GM12878 (cell line): ENCODE results near the gene SLC34A3. TPM values are rescaled to one million over a fixed set of nuclear protein-coding genes. Genes with fewer than 3 reads are reported as not detected.

ENCODE experiments used
- CBFB ChIP-seq: IDR thresholded peaks from 2 replicates; pipeline ENCODE4 v1.6.1; 2016; ENCODE audit warnings: antibody characterized with exemption, low read depth
- ETV6 ChIP-seq, 2 experiments: fragments of 450-650 bp in 1 of 2; IDR thresholded peaks in 1 of 2; conservative IDR thresholded peaks in 1 of 2; 2 replicates each; pipeline ENCODE4 v1.6.1; 2014; ENCODE audit warnings: antibody characterized with exemption in 1 of 2, borderline replicate concordance in 1 of 2, low read depth in 1 of 2, mild to moderate bottlenecking in 1 of 2, moderate library complexity in 1 of 2
- FOXM1 ChIP-seq: IDR thresholded peaks from 2 replicates; pipeline ENCODE4 v1.6.1; 2012; ENCODE audit warnings: low read depth, mild to moderate bottlenecking, inconsistent platforms, low read length, moderate library complexity
- IKZF2 ChIP-seq, 2 experiments: fragments of 450-650 bp; IDR thresholded peaks; 2 replicates each; pipeline ENCODE4 v1.6.1; 2017; ENCODE audit warnings: mild to moderate bottlenecking in 2 of 2, moderate library complexity in 2 of 2
- IRF4 ChIP-seq: IDR thresholded peaks from 2 replicates; pipeline ENCODE4 v1.6.1; 2011; ENCODE audit warnings: low read depth, low read length
- LARP7 ChIP-seq: fragments of 450-650 bp; IDR thresholded peaks from 2 replicates; pipeline ENCODE4 v1.6.1; 2017; ENCODE audit warnings: mild to moderate bottlenecking
- NR2F1 ChIP-seq: fragments of 450-650 bp; conservative IDR thresholded peaks from 2 replicates; pipeline ENCODE4 v1.6.1; 2017; ENCODE audit warnings: mild to moderate bottlenecking
- PML ChIP-seq: IDR thresholded peaks from 2 replicates; pipeline ENCODE4 v1.6.1; 2012; ENCODE audit warnings: low read length, inconsistent platforms
- RAD51 ChIP-seq: fragments of 450-650 bp; IDR thresholded peaks from 2 replicates; pipeline ENCODE4 v1.6.1; 2016; ENCODE audit warnings: moderate library complexity, mild to moderate bottlenecking, inconsistent platforms
- SMC3 ChIP-seq: IDR thresholded peaks from 2 replicates; pipeline ENCODE4 v1.6.1; 2011; ENCODE audit warnings: low read length, improper control_type of control experiment, borderline replicate concordance
- polyA plus RNA-seq, 11 experiments: library from polyadenylated mRNA; depleted of rRNA in 4 of 11; unstranded in 6 of 11; stranded (reverse) in 5 of 11; fragments of >200 nt; fragmentation: Nextera tagmentation in 4 of 11; fragmentation: Illumina TruSeq in 1 of 11; extraction: Ambion mirVana in 4 of 11; extraction: Trizol in 1 of 11; gene quantifications; 1 replicate in 1 of 11; 2 replicates in 10 of 11; pipeline versions ENCODE4 v1.2.1 to v1.2.3, GENCODE V29; 2011 to 2016; ENCODE audit warnings: inconsistent platforms in 2 of 11, missing spikeins in 2 of 11, low read depth in 1 of 11
- total RNA-seq, 4 experiments: library from RNA; depleted of rRNA in 3 of 4; stranded (reverse); fragments of >200 nt in 3 of 4; fragmentation: Illumina TruSeq in 1 of 4; extraction: Trizol in 1 of 4; gene quantifications; 2 replicates each; pipeline versions ENCODE4 v1.2.1 to v1.2.3, GENCODE V29; 2013 to 2021
- TF ChIP-seq, protein P1 (sequence below): fragments of 450-650 bp; formaldehyde crosslinking; IDR thresholded peaks from 2 replicates; pipeline ENCODE4 v1.5.0; 2022; ENCODE audit warnings: mild to moderate bottlenecking, missing genetic modification characterization
- TF ChIP-seq, protein P2 (sequence below): fragments of 450-650 bp; IDR thresholded peaks from 2 replicates; pipeline ENCODE4 v1.6.1; 2016; ENCODE audit warnings: mild to moderate bottlenecking
- TF ChIP-seq, protein P3 (sequence below): fragments of 150-350 bp; IDR thresholded peaks from 2 replicates; pipeline ENCODE4 v1.6.1; 2016; ENCODE audit warnings: low read depth, low read length
- TF ChIP-seq, protein P4 (sequence below): IDR thresholded peaks from 2 replicates; pipeline ENCODE4 v1.6.1; 2012; ENCODE audit warnings: low read length, inconsistent platforms
- TF ChIP-seq, protein P5 (sequence below): fragments of 450-650 bp; IDR thresholded peaks from 2 replicates; pipeline ENCODE4 v1.6.1; 2017; ENCODE audit warnings: mild to moderate bottlenecking, moderate library complexity

Gene SLC34A3
- total and polyA plus RNA-seq, 10 of the 15 experiments (the other 5 are each of a cell fraction or from before 2014, with no cell fraction given): not detected

DNA sequence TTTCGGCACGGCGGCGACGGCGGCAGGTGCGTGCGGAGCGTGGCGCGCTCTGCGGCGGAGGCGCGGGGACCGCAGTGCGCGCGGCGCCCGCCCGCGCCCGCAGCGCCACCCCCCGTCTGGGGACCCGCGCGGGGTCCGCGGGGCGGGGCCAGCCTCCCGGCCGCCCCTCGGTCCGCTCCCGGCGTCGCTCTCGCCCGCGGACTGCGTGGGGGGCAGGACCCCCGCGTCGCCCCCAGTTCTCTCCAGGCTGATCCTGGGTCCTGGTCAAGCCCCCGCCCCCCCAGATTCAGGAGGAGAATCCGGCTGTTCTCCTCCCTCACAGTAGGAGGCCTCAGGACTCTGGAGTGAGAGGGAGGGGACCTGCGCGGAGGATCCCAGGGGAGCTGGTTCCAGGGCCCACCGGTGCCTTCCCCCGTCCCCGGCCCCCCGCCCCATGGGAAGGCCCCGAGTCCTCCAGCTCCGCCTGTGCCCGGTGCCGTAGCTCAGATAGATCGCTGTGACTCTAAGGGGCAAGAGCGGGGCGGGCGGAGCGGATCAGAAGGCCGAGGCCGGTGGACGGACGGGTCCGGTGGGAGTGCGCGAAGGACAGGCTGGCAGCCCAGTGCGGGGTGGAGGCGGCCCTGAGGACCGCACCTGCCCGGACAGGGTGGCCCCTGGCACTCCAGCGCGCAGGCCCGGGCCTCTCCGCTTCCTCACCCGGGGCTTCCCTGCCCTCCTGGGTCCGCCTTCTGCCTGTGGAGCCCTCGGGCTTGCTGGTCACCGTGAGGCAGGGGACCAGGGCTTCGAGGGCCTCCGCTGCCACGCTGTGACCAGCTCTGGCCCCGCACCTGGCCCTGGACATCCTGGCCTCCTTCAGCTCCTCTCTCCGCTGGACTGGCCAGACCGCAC is 8.3 kb upstream of the SLC34A3 start, which contains the start of gene RNF208 (continued):
- TF ChIP-seq, protein P1, sequence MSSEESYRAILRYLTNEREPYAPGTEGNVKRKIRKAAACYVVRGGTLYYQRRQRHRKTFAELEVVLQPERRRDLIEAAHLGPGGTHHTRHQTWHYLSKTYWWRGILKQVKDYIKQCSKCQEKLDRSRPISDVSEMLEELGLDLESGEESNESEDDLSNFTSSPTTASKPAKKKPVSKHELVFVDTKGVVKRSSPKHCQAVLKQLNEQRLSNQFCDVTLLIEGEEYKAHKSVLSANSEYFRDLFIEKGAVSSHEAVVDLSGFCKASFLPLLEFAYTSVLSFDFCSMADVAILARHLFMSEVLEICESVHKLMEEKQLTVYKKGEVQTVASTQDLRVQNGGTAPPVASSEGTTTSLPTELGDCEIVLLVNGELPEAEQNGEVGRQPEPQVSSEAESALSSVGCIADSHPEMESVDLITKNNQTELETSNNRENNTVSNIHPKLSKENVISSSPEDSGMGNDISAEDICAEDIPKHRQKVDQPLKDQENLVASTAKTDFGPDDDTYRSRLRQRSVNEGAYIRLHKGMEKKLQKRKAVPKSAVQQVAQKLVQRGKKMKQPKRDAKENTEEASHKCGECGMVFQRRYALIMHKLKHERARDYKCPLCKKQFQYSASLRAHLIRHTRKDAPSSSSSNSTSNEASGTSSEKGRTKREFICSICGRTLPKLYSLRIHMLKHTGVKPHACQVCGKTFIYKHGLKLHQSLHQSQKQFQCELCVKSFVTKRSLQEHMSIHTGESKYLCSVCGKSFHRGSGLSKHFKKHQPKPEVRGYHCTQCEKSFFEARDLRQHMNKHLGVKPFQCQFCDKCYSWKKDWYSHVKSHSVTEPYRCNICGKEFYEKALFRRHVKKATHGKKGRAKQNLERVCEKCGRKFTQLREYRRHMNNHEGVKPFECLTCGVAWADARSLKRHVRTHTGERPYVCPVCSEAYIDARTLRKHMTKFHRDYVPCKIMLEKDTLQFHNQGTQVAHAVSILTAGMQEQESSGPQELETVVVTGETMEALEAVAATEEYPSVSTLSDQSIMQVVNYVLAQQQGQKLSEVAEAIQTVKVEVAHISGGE: no peak
- TF ChIP-seq CBFB (no peak), RAD51 (no peak), NR2F1 (no peak), ETV6 (conservative IDR thresholded peaks at IDR 0.05 in 1 of 2, IDR thresholded peaks at IDR 0.05 in 1 of 2; ENCODE audit: borderline replicate concordance in 1 of 2, low read depth in 1 of 2) (no peak), SMC3 (no peak), FOXM1 (no peak), IKZF2 (IDR thresholded peaks at IDR 0.05) (no peak), IRF4 (no peak), LARP7 (peak; percentile 64; the same call in 1 of the 2 replicates), PML (no peak)
- TF ChIP-seq, protein P2, sequence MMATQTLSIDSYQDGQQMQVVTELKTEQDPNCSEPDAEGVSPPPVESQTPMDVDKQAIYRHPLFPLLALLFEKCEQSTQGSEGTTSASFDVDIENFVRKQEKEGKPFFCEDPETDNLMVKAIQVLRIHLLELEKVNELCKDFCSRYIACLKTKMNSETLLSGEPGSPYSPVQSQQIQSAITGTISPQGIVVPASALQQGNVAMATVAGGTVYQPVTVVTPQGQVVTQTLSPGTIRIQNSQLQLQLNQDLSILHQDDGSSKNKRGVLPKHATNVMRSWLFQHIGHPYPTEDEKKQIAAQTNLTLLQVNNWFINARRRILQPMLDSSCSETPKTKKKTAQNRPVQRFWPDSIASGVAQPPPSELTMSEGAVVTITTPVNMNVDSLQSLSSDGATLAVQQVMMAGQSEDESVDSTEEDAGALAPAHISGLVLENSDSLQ: no peak
- TF ChIP-seq, protein P3, sequence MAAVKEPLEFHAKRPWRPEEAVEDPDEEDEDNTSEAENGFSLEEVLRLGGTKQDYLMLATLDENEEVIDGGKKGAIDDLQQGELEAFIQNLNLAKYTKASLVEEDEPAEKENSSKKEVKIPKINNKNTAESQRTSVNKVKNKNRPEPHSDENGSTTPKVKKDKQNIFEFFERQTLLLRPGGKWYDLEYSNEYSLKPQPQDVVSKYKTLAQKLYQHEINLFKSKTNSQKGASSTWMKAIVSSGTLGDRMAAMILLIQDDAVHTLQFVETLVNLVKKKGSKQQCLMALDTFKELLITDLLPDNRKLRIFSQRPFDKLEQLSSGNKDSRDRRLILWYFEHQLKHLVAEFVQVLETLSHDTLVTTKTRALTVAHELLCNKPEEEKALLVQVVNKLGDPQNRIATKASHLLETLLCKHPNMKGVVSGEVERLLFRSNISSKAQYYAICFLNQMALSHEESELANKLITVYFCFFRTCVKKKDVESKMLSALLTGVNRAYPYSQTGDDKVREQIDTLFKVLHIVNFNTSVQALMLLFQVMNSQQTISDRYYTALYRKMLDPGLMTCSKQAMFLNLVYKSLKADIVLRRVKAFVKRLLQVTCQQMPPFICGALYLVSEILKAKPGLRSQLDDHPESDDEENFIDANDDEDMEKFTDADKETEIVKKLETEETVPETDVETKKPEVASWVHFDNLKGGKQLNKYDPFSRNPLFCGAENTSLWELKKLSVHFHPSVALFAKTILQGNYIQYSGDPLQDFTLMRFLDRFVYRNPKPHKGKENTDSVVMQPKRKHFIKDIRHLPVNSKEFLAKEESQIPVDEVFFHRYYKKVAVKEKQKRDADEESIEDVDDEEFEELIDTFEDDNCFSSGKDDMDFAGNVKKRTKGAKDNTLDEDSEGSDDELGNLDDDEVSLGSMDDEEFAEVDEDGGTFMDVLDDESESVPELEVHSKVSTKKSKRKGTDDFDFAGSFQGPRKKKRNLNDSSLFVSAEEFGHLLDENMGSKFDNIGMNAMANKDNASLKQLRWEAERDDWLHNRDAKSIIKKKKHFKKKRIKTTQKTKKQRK: no peak
- TF ChIP-seq, protein P4, sequence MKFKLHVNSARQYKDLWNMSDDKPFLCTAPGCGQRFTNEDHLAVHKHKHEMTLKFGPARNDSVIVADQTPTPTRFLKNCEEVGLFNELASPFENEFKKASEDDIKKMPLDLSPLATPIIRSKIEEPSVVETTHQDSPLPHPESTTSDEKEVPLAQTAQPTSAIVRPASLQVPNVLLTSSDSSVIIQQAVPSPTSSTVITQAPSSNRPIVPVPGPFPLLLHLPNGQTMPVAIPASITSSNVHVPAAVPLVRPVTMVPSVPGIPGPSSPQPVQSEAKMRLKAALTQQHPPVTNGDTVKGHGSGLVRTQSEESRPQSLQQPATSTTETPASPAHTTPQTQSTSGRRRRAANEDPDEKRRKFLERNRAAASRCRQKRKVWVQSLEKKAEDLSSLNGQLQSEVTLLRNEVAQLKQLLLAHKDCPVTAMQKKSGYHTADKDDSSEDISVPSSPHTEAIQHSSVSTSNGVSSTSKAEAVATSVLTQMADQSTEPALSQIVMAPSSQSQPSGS: no peak
- TF ChIP-seq, protein P5, sequence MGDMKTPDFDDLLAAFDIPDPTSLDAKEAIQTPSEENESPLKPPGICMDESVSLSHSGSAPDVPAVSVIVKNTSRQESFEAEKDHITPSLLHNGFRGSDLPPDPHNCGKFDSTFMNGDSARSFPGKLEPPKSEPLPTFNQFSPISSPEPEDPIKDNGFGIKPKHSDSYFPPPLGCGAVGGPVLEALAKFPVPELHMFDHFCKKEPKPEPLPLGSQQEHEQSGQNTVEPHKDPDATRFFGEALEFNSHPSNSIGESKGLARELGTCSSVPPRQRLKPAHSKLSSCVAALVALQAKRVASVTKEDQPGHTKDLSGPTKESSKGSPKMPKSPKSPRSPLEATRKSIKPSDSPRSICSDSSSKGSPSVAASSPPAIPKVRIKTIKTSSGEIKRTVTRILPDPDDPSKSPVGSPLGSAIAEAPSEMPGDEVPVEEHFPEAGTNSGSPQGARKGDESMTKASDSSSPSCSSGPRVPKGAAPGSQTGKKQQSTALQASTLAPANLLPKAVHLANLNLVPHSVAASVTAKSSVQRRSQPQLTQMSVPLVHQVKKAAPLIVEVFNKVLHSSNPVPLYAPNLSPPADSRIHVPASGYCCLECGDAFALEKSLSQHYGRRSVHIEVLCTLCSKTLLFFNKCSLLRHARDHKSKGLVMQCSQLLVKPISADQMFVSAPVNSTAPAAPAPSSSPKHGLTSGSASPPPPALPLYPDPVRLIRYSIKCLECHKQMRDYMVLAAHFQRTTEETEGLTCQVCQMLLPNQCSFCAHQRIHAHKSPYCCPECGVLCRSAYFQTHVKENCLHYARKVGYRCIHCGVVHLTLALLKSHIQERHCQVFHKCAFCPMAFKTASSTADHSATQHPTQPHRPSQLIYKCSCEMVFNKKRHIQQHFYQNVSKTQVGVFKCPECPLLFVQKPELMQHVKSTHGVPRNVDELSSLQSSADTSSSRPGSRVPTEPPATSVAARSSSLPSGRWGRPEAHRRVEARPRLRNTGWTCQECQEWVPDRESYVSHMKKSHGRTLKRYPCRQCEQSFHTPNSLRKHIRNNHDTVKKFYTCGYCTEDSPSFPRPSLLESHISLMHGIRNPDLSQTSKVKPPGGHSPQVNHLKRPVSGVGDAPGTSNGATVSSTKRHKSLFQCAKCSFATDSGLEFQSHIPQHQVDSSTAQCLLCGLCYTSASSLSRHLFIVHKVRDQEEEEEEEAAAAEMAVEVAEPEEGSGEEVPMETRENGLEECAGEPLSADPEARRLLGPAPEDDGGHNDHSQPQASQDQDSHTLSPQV: no peak
